Heart right ventricle (tissue), 16 donors: ENCODE results near the gene PRKCE. TPM values are rescaled to one million over a fixed set of nuclear protein-coding genes. Genes with fewer than 3 reads are reported as not detected.

Experiments
- ATAC-seq, 8 donors: fragments of 200-7000 bp; cut with Tn5 transposase; one replicate each; pipeline ENCODE4 v1.9.1; 2020; ENCODE audit warnings: mild to moderate bottlenecking in 8 of 8, moderate library complexity in 8 of 8, moderate number of reproducible peaks in 1 of 8
- DNase-seq, 2 donors: peaks; one replicate each; pipeline ENCODE4 v3.0.0-alpha.2; 2020
- H3K27ac ChIP-seq, 10 donors: fragments of 200-600 bp; sonication (generic) in 2 of 10; one replicate each; pipeline versions ENCODE4 v1.5.0 to v1.8.0; 2020 to 2022; ENCODE audit warnings: mild to moderate bottlenecking in 3 of 10
- H3K27me3 ChIP-seq, 7 donors: fragments of 200-600 bp; one replicate each; pipeline ENCODE4 v1.8.0; 2021 to 2022; ENCODE audit warnings: mild to moderate bottlenecking in 2 of 7
- H3K36me3 ChIP-seq, 9 donors: fragments of 200-600 bp; sonication (generic) in 1 of 9; one replicate each; pipeline versions ENCODE4 v1.5.0 to v1.8.0; 2020 to 2022; ENCODE audit warnings: mild to moderate bottlenecking in 2 of 9
- H3K4me1 ChIP-seq, 9 donors: fragments of 200-600 bp; sonication (generic) in 1 of 9; one replicate each; pipeline versions ENCODE4 v1.5.0 to v1.8.0; 2020 to 2022; ENCODE audit warnings: mild to moderate bottlenecking in 4 of 9
- H3K4me3 ChIP-seq, 10 donors: fragments of 200-600 bp; sonication (generic) in 2 of 10; one replicate each; pipeline versions ENCODE4 v1.5.0 to v1.8.0; 2020 to 2022; ENCODE audit warnings: mild to moderate bottlenecking in 7 of 10, moderate library complexity in 2 of 10
- H3K9me3 ChIP-seq, 11 donors: fragments of 200-600 bp in 10 of 11; sonication (generic) in 2 of 11; one replicate each; pipeline versions ENCODE4 v1.5.0 to v1.8.0; 2013 to 2022; ENCODE audit warnings: mild to moderate bottlenecking in 2 of 11, control low read depth in 1 of 11, moderate library complexity in 1 of 11
- CTCF ChIP-seq, 9 donors: fragments of 200-600 bp; sonication (generic) in 2 of 9; IDR thresholded peaks; one replicate each; pipeline versions ENCODE4 v1.5.0 to v1.8.0; 2021 to 2022; ENCODE audit warnings: antibody characterized with exemption in 9 of 9, mild to moderate bottlenecking in 5 of 9, moderate library complexity in 1 of 9
- WGBS, 2 donors: extraction: QIAGEN DNeasy Blood & Tissue Kit; methylation state at CpG; one replicate each; pipeline ENCODE4 v1.1.7; 2013; ENCODE audit warnings: inconsistent platforms in 1 of 2; 5-methylcytosine and 5-hydroxymethylcytosine counted together
- intact Hi-C, 10 donors: fragments of 100-400 bp; cut with DNase I; formaldehyde crosslinking; loops; one replicate each; pipeline versions ENCODE4 v1.11.1 to v1.14.2; 2022
- polyA plus RNA-seq, 2 donors: library from polyadenylated mRNA; stranded (reverse); fragments of 200-250 nt; gene quantifications; one replicate each; pipeline ENCODE4 v1.2.3, GENCODE V29; 2013
- total RNA-seq, 10 donors: library from RNA; stranded (reverse); fragmentation: NEBNext Ultra II Directional in 3 of 10; extraction: Animal tissue kit (Norgen Biotek cat#: 25700) in 3 of 10; gene quantifications; one replicate each; pipeline versions ENCODE4 v1.2.1 to v1.2.4, GENCODE V29; 2021 to 2023
- donor health status: Arrhythmogenic right ventricular cardiomyopathy.
- donor health status: ischemic (EF 13 %, LVEDD 7.1; RV severe dilation, severe dysfunction).
- donor health status: healthy with polysubstance abuse.
- donor health status: DM: no; HTN: yes; CAD: no.
- donor health status: DM: no; HTN: no; CAD: no.
- donor health status: ischemic (EF 25% LVEDD 6.9; RV normal size, moderate dysfunction).
- donor health status: ischemic (EF 25% LVEDD 5.7; RV mildly dilated, moderate dysfunction).
- donor health status: healthy.
- donor health status: DM: yes; HTN: yes; CAD: no.
- donor health status: Ischemic cardiomyopathy.
- donor health status: ischemic (EF 35%, LVEDD 5.7; RV mildly dilated, moderate dysfunction).
- donor health status: nonischemic (EF 11% LVEDD 7.7; RV severe dilation, severe dysfunction).
- donor health status: DM: yes; HTN: yes; CAD: no.
- donor health status: PGD.
- donor health status: ischemic (EF 29% LVEDD 5.4; RV normal size, mild dysfunction).
- donor health status: nonischemic (EF 23%, LVEDD 6.1; RV moderate dilation, normal function).

The PRKCE gene
- total and polyA plus RNA-seq, 12 donors: 3.7 to 22.7 (median 16.7) TPM

GRCh38 chr2:45607701-45608100 lies 43.8 kb upstream of the PRKCE start:
- Histone ChIP-seq H3K4me1 (peaks cover 3 to 21% (median 12%) of the 10 kb centered on the region in 9 donors), H3K36me3 (peaks cover 0 to 27% (median 0%) of the 10 kb centered on the region in 9 donors), H3K4me3 (no peak overlapping the region), H3K27ac (no peak overlapping the region), H3K9me3 (no peaks in the 10 kb centered on the region), H3K27me3 (no peaks in the 10 kb centered on the region)
- TF ChIP-seq CTCF (IDR thresholded peaks at IDR 0.05): peak in 7 of 9 donors; percentile 8 to 47 (median 23)
- ATAC-seq (no peak), DNase-seq (no peak)
- intact Hi-C loops: no loop called here
- WGBS, 2 donors: 86 to 88% methylated on average over 1 of the region's 1 CpG

GRCh38 chr2:45610281-45611019 lies 41.0 kb upstream of the PRKCE start:
- H3K9me3 ChIP-seq: no peaks in the 10 kb centered on the region
- H3K27ac ChIP-seq: peak overlapping the region; percentile 31 to 94 (median 91)
- no peaks in the 10 kb centered on the region for H3K27me3 ChIP-seq
- intact Hi-C loops: no loop called here
- peak; percentile 36 to 52 for DNase-seq
- peak in 5 of 9 donors; percentile 16 to 56 (median 51) for TF ChIP-seq CTCF (IDR thresholded peaks at IDR 0.05)
- peak; percentile 62 to 89 (median 80) for ATAC-seq
- WGBS, 2 donors: 1% methylated on average over 23 of the region's 23 CpGs
- H3K4me3 ChIP-seq: peak overlapping the region; percentile 54 to 86 (median 78)
- H3K36me3 ChIP-seq: peaks cover 0 to under 1% (median 0%) of the 10 kb centered on the region in 9 donors
- H3K4me1 ChIP-seq: peaks cover 3 to 21% (median 12%) of the 10 kb centered on the region in 9 donors

- DNase-seq (peak; percentile 94 to 96), ATAC-seq (peak; percentile 97 to 99 (median 98))
- WGBS, 2 donors: 3 to 4% methylated on average over 44 of the region's 44 CpGs
- no peaks in the 10 kb centered on the region for H3K36me3 ChIP-seq
- no peaks in the 10 kb centered on the region for H3K9me3 ChIP-seq
- H3K27me3 ChIP-seq: no peaks in the 10 kb centered on the region
- H3K4me1 ChIP-seq: peaks cover 3 to 21% (median 12%) of the 10 kb centered on the region in 9 donors
- TF ChIP-seq CTCF (IDR thresholded peaks at IDR 0.05): no peak
- intact Hi-C loops: no loop called here
- peak within 1 kb of the TSS; percentile 31 to 94 (median 91) for H3K27ac ChIP-seq
- peak within 1 kb of the TSS; percentile 54 to 86 (median 78) for H3K4me3 ChIP-seq
These were observed 40.2 kb upstream of the PRKCE start, which contains the start of gene SRBD1 for GRCh38 chr2:45611020-45611859. TSS of gene SRBD1 (minus strand) at chr2:45611267. CDS start at chr2:45605441, 5,826 bp downstream.

GRCh38 chr2:45612285-45612684 lies 39.2 kb upstream of the PRKCE start:
- H3K27me3 ChIP-seq: no peaks in the 10 kb centered on the region
- TF ChIP-seq CTCF (IDR thresholded peaks at IDR 0.05): no peak
- intact Hi-C loops: no loop called here
- peaks cover 3 to 21% (median 12%) of the 10 kb centered on the region in 9 donors for H3K4me1 ChIP-seq
- no peak for ATAC-seq
- no peak overlapping the region for H3K4me3 ChIP-seq
- no peak for DNase-seq
- H3K36me3 ChIP-seq: no peaks in the 10 kb centered on the region
- peak overlapping the region in 1 of 10 donors; percentile 94 for H3K27ac ChIP-seq
- WGBS, 2 donors: 59 to 70% methylated on average over 2 of the region's 2 CpGs
- H3K9me3 ChIP-seq: no peaks in the 10 kb centered on the region
